GM19238 (cell line): ENCODE results near the gene BIRC6.
"Not testable (repeated sequence)": the region's sequence is repeated elsewhere in the genome, so short reads cannot be mapped to it uniquely, and the experiment has no call there.

Experiments
- DNase-seq: peaks from one replicate; pipeline ENCODE4 v3.0.0; 2011; ENCODE audit warnings: low spot score; ENCODE audit not compliant: insufficient read length

BIRC6 gene

GRCh38 chr2:32450851-32451250, 94.0 kb downstream of the BIRC6 start:
- DNase-seq: no peak

GRCh38 chr2:32452338-32453064, 95.7 kb downstream of the BIRC6 start:
- no peak for DNase-seq

DNA sequence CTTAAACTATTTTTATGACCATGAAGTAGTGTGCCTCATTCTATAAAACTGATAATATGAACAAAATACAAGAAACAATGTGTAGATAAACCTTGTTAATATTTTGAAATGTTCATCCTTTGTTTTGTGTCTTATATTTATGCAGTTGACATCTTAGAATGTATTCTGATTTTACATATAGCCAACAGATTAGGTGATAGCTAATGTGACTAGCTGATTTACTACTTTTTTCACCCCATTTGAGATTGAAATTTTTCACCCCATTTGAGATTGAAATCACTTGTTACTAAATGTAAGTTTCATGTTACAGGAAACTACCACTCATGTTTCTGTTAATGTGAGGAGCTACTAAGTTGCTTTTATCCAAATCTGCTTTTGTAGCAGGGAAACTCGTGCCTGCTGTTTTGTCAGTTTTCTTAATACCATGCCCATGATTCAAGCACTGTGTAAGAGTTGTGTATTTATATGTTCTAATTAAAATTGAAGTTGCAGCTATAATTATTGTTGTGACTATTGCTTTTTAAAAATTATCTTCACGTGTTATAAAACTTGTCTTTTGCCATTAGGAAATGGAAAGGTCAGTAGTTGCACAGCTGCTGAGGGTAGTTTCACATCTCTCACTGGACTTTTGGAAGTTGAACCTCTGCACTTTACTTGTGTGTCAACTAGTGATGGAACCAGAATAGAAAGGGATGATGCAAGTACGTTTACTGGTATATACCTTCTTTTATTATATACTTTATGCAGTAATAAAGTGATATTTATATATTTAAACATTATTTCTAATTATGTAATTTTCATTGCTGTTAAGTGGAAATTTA, 96.6 kb downstream of the BIRC6 start:
- DNase-seq: no peak

DNA sequence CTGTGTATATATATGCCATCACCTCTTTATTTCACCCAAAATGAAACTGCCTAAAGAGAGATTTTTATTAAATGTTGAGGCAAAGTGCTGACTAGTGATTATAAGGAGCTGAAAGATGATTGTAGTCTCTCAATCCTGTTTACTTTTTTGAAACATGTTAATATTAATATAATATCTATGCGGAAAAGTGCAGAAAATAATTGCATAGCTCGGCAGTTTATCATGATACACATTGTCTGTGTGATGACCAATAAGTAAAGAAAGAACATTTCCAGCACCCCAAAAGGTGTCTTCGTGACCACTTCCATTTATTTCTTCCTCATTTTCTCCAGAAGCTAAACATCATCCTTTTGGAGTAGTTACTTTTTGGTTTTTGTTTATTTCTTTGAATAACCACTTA, 99.0 kb downstream of the BIRC6 start:
- no peak for DNase-seq

DNA sequence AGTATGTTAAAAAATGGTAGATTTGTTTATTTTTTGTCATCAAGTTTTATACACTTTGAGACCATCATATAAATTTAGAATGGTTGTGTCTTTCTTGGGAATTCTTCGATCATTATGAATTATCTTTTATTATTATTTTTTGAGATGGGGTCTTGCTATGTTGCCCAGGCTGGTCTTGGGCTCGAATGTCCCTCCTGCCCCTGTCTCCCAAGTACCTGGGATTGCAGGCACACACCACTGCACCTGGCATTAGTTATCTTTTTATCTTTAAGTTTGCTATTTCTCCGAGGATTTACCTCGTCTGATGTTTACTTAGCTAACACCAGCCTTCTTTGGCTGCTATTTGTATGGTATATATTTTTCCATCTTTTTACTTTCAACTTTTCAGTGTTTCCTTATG, 100.0 kb downstream of the BIRC6 start:
- no peak for DNase-seq

DNA sequence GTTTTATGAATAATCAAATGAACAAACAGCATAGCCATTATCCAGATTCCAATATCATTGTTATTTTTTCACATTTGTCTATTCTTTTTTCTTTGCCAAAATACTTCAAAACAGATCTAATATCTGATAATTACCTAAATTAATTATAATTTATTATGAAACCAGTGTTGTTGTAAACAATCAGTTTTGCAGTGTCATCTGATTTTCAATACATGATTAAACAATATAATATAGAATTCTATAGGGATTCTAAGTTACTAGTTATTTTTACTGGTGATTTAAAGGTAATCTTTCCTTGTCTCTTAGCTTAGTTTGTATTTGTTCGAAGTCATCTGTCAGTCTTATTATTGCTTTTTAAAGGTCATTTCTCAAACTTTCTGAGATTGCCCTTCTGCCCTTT, 101.0 kb downstream of the BIRC6 start:
- no peak for DNase-seq

DNA sequence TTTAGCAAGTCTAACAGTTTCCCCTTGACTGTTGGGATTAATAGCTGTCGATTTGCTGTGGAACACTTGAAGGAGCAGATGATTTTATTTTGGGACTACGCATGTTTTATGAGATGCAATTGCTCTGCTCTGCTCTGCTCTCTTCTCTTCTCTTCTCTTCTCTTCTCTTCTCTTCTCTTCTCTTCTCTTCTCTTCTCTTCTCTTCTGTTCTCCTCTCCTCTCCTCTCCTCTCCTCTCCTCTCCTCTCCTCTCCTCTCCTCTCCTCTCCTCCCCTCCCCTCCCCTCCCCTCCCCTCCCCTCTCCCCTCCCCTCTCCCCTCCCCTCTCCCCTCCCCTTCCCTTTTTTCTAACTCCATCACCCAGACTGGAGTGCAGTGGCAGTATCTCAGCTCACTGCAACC, 104.0 kb downstream of the BIRC6 start:
- not testable (repeated sequence) for DNase-seq

- DNase-seq: no peak
Measured at GRCh38 chr2:32463110-32463509, 106.3 kb downstream of the BIRC6 start.

DNA sequence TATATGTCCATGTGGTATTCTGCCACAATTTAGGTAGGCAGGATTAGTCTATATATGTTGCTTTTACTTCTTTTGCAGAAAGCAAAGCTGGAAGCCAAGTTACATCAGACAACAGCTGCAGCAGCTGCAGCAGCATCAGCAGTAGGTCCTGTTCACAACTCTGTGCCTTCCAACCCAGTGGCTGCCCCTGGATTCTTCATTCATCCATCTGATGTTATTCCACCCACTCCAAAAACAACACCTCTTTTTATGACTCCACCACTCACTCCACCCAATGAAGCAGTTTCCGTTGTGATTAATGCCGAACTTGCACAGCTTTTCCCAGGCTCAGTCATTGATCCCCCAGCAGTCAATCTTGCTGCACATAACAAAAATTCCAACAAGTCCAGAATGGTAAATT, 107.6 kb downstream of the BIRC6 start:
- DNase-seq: no peak

- DNase-seq: no peak
Measured at GRCh38 chr2:32472605-32473004, 115.8 kb downstream of the BIRC6 start.

DNA sequence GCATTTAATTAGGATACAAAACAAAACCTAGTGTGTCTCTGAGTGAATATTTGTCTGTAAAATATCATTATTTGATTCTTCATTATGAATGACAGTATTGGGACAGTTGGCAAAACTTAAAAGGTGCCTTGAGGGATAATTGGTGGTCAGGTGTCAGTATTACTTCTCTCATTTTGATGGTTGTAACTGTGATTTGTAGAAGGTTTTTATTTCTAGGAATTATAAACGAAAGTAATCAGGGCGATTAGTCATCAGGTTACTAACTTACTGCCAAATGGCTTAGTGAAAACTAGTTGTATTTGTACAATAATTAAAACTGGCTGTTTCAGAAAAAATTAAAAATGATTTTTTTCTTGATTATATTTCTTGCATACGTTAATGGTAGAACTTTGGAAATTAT, 117.6 kb downstream of the BIRC6 start:
- DNase-seq: no peak

DNA sequence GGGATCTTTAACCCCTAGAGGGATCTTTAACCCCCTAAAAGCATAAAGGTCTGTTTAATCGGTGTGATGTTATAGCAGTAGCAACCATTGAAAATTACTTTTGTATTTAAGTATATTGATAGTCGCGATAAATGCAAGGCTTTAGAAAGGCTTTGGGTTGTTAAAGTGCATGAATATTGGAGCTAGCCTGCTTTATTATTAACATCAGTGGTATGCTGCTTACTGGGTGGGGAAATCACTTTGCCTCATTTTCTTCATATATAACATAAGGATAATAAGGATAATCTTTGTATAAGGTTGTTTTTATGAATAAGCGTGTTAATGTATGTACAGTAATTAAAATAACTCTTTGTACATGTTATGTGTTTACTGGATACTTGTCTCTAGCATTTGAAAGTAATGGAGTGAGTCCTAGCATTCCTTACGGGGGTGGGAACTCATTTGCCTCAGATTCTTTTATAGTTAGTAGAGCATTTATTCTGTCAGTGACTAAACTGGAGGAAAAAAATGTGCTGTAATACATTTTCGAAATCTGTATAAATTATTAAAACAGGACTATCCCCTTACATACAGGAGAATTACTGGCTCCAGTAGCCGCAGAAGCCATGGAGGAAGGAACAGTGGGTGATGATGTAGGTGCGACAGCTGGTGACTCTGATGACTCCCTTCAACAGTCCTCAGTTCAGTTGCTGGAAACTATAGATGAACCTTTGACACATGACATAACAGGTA, 122.2 kb downstream of the BIRC6 start:
- DNase-seq: no peak

DNA sequence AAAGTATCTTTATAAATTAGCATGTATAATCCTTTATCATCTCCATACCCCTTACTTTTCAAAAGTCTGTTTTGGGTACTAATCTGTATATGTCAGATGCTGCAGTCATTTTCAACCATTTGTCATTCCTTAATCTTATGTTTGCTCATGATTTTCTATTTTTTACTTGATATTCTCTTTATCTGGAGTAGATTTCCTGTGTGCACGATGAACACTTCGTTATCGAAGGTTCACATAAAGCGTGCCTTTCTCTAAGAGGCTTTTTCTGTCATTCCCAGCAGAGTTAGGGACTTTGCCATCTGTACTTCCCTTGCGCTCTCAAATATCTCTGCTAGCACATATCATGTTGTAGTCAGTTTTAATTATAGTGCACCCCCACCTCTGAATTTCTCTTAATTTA, 123.2 kb downstream of the BIRC6 start:
- DNase-seq: no peak

- DNase-seq: no peak
Measured at GRCh38 chr2:32482471-32482870, 125.6 kb downstream of the BIRC6 start.

DNA sequence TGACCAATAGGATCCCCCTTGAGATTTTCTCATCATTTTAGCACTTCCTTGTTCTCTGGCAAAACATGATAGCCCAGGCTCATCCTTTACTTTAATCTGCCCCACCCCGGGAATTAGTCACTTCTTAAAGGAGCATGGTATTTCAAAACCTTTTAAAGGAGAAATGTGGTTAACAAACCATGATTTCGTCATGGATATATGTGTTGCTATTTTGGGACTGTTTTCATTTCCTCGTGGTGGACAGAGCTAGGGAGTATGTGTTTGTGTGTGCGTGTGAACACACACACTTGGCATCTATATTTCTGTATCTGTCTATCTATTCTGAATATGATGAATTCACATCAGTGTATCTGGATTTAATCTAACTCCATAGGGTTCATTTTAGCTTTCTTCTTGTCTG, 128.1 kb downstream of the BIRC6 start:
- no peak for DNase-seq

GRCh38 chr2:32485399-32485798, 128.6 kb downstream of the BIRC6 start:
- no peak for DNase-seq

DNA sequence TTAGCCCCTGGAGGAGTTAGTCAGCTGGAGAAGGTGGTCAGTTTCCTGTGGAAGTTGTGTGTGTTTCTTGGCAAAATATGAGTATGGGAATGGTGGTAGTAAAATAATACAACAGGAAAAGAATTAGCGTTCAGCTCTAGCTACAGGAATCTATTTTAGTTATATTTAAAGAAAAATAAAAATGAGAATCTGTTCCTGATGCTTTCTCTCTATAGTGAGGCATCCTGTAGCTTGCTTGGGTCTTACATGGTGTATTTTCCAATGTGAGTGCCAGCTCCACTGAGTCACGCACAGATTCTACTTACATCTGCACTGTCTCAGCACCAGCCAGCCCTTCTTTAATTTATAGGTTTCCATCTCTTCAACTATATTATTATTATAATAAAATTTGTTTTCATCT, 132.2 kb downstream of the BIRC6 start:
- no peak for DNase-seq

- no peak for DNase-seq
Measured at GRCh38 chr2:32491346-32491745, 134.5 kb downstream of the BIRC6 start.

DNA sequence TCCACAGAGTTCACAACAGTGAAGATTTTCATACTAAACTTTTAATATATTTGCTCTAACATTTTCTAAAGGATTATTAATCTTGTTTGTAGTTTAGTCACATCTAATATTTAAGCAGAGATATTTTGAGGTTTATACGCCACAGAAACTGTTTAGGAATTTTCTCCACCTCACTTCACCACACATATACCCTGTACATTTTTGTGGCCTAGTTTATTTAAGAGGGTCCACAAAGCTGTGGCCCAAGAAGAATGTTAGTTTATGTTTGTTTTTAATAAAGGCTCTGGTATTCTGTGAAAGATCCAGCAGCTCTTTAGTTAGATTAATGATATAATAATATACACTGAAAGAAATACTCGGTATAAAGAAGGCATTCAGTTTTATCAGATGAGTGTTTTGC, 138.3 kb downstream of the BIRC6 start:
- DNase-seq: no peak

DNA sequence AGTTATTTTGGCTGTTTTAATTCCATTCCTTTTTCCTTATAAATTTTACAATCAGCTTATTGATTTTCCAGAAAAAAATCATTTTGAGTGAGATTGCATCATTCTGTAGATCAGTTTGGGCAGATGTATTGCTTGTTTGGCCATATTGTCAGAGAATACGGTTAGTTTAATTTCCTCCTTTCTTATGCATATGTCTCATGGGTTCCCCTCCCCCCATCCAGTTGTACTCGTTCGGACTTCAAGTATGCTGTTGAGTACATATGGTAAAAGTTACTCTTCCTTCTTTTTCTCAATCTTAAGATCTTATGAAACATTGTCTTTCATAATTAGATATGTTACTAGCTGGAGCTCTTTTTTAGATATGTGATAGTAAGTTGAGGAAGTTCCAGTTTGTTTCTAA, 139.8 kb downstream of the BIRC6 start:
- DNase-seq: no peak

DNA sequence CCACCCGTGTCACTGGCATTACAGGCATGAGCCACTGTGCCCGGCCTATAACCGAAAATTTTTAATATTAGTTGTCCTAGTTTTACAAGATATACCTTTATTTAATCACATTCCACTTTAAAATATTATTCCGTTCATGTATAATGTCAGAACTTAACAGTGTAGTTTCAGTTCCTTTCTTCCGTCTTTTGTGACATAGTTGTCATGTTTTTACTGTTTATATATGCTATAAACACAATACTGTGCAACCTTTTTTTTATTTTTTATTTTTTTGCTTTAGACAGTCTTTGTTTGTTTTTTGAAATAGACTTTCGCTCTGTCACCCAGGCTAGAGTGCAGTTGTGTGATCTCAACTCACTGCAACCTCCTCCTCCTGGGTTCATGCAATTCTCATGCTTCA, 141.5 kb downstream of the BIRC6 start:
- DNase-seq: no peak

DNA sequence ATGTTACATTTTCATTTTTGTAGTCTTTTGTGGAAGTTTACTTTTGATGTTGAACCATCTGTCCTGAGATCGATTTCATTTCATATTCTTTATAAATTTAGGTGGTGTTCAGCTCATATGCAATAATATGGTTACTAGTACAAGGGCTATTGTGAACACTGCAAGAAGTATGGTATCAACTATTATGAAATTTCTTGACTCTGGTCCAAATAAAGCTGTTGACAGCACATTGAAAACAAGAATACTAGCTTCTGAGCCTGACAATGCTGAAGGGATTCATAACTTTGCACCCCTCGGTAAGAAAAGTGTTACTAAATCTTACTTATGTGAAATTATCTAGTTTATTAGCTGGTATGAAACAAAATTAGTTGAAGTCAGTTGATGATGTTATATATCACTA, 146.1 kb downstream of the BIRC6 start:
- DNase-seq: no peak
